T-helper 22 cell (primary cell): ENCODE results near the gene SPON2.

Experiments
- DNase-seq: peaks from one replicate; pipeline ENCODE4 v3.0.0-alpha.2; 2020; ENCODE audit warnings: low read depth

Gene SPON2

DNA sequence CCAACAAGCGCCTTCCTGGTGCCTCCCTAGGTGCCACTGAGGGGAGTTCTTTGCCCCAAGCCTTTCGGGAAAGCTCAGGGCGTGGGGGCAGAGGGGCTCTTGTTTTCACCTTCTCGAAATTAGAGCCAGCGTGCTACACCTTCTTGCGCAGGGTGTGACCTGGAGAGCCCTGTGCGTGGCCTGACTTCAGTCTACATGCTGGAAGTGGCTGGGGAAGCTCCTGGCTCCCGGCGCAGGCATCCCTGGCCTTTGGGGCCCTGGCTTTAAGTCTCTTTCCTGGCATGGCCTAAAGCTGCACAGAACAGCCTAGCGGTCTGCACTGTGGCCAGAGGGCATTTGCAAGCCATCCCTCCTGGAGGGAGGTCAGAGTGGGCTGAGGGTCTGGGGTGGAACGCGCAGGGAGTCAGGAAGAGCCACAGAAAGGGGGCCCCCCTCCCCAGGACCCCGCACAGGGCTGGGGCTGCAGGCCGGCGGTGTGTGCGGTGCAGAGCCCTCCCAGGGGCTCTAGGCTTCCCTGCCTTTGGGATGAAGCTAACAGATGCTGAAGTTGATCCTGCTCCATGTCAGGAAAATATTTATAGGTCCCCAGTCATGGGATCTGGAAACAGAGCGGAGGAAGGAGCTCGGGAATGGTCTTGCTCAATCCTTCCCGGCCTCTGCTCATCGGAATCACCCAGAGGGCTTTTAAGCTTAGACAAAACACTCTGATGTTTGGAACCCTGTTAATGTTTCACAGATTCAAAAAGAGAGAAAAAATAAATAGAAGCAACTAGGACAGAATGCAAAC is 781 bp upstream of the SPON2 start:
- DNase-seq: no peak

DNA sequence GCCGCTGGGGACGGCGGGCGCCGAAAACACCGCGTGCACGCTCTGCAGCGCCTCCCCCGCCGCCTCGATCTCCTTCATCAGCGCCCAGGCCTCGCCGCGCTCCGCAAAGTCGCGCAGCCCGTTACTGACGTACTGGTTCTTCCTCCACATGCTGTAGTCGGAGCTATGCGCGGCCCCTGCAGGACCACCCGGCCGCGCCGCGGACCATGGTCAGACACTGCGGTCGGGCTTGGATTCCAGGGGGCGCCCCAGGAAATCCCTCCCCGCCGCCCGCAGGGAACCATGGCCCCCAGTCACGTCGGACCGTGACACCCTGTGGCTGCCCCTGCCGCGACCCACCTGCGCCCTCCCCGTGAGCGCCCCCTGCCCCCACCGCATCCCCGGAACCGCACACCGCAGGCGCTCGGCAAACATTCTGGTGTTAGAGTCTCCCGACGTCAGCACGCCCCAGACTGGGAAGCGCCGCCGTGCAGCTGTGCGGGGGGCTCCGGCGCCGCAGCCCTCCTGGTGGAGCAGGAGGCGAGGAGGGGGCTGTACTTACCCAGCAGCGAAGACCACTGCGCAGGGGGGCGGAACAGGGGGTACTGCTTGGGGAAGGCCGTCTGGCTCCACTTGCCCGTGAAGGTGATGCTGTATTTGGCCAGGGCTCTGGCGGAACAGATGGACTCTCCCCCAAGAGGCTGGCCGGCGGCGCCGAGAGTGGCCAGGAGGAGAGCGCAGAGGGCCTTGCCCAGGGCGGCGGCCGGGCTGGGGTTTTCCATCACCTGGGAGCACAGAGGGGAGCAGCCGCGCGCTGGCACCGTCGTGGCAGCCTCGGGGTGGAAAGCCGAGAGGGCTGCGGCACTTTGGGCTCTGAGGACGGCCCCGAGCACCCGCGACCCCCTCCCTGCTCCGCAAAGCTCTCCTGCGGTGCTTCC is 814 bp downstream of the SPON2 start:
- DNase-seq: peak; percentile 27

GRCh38 chr4:1170976-1171310 is 1.4 kb downstream of the SPON2 start:
- DNase-seq: no peak

- DNase-seq: no peak
Observed at GRCh38 chr4:1170156-1170975, 2.0 kb downstream of the SPON2 start.

DNA sequence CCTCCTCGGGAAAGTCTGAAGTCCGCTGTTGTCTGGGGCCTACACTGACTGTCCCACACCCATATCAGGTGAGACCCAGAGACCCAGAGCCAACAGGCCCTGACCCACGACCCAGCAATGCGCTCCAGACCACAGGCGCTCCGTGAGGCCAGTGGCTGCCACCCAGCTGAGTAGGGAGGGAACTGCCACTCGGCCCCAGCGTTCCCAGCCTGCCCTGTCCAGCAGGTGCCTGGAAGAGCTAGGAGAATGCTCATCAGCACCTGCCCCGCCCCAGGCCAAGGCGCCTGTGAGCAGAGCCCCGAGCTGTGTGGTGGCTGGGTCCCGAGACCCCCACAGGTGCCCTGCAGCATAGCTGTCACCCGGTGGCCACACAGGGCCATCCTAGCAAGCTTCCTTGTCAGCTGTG is 2.7 kb downstream of the SPON2 start:
- no peak for DNase-seq

GRCh38 chr4:1169171-1169671 is 3.2 kb downstream of the SPON2 start:
- DNase-seq: no peak

DNA sequence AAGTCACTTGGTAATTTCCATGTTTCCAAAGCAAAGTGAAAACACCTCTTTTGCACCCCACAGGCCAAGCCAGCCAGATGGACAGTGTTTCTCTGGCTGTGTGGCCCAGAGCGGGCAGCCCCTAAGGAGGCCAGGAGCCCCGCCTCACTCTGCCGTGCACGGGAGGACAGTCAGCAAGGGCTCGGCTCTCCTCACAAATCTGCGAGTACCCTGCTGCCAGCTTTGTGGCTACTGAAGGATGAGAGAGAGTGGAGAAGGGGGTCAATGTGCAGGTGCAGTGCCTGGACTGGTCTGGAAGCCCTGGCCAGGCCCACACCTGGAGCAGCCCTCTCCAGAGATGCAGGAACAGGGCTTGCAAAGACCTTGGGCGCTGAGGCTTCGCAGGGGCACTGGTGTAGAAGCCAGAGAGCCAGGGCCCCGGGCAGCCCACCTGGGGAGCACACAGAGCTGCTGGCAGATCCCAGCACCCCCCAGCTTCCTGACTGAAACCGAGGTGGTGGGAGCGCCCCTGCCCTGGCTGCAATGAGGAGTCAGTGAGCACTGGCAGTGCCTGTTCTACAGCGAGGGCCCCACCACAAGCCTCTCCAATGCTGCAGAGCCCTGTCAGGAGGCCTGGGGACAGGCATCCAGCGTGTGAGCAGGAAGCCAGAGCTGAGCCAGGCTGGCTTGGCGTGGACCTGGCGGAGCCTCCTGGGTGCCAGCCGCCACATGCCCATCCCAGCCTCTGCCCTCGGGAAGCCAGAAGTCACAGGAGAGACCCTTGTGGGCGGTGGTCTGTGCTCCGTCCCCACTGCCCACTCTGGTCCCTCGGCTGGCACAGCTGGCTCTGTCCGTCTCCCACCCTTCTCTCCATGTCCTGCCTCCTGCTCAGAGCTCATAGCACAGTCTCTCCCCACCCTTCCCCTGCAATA is 3.9 kb downstream of the SPON2 start:
- DNase-seq: no peak

DNA sequence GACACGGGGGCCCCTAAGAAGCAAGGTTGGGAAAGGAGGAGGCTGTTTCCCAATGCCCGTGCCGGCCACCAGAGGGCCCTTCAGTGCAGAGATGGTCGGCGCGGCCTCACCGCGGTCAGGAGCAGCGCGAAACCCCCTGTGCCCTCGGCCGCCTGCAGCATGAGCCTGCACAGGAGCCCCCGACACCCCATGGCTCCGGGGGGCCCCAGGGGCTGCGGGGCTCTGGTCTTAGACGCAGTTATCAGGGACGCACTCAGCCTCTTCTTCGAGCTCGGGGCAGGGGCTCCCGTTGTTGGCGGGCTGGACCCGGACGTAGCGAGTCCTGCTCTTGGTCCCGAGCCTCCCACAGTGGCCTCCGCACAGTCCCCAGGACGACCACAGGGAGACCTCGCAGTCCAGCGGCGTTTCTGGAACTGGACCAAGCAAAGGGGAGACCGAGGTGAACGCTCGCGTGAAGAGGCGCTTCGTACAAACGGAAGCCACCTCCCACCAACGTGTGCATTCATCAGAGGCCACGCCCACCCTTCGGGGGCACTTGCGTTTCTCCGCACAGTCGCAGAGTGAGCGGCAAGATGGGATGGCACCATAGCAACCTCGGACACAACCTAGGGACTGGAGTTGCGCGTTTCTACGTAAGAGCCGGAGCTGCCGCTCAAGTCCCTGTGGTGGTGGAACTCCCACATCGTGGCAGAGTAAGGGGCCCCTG is 5.0 kb downstream of the SPON2 start:
- peak; percentile 74 for DNase-seq

GRCh38 chr4:1166509-1167243 is 5.7 kb downstream of the SPON2 start:
- no peak for DNase-seq

DNA sequence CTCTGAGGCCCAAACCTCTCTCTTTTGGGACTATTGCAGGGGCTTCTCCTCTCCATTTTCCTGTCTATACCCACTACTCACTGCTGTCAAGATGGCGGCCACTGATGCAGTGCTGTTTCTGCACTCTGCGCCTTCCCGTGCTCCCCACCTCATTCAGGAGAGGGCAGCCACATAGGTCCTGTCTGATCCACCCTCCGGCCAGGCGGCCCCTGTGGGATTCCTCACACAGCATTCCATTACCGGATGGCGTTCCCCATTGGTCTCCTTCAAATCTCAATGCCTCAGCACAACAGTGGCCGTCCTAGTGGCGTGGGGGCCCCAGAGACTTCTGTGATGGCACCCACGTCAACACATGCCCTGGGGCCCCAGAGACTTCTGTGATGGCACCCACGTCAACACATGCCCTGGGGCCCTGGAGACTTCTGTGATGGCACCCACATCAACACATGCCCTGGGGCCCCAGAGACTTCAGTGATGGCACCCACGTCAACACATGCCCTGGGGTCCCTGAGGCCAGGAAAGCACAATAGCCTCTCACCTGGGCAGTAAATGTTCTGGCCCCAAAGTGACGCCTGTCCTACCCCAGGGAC is 7.3 kb downstream of the SPON2 start:
- DNase-seq: no peak

- no peak for DNase-seq
Observed at GRCh38 chr4:1164444-1164843, 7.9 kb downstream of the SPON2 start.

DNA sequence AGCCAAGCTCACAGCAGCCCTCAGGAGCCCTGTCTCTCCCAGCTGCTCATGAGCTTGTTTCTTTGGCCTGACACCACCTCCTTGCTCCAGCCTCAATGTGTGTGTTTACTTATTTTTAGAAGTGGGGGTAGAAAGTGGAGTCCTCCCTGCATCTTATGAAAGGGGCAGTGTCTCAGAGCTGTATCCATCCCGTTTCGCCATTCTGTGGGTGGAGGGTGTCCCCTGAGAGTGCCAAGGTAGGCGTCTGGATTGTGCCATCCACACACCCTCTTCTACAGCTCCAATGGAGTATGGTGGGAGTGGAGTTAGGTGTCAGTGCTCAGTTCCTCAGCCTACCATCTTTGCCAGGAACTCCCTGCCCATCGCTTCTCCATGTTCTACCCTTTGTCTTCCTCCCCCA is 8.3 kb downstream of the SPON2 start:
- DNase-seq: no peak

DNA sequence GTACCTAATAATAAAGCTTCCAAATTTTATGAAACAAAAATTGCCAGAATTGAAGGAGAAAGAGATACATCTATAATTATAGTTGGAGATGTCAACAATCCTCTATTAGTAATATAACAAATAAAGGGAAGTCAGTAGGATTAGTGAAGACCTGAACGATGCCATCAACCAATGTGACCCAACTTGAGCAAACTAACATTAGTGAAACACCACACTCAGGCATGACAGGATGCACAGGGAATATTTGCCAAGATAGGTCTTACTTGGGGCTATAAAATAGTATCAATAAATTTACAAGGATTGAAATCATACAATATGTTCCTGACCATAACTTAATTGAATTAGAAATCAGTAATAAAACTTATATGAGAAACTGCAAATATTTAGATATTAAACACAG is 12.0 kb downstream of the SPON2 start:
- no peak for DNase-seq

DNA sequence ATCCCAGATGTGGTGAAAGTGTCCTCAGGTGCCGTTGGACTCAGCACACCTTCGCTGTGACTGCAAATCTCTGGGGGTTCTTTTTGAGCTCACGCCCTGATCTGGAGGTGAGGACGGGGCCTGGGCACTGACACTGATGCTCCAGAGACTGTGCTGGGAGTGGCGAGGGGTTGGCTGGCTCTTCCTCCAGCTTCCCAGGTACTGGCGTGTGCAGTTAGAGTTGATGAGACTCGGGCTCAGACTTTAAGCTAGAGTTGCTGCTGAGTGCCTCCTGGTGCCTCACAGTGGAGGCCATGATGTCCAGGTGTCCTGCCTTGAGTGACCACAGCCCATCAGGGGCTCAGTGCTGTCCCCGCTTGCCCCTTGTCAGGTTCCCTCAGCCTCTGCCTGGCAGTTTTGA is 16.3 kb downstream of the SPON2 start:
- no peak for DNase-seq

DNA sequence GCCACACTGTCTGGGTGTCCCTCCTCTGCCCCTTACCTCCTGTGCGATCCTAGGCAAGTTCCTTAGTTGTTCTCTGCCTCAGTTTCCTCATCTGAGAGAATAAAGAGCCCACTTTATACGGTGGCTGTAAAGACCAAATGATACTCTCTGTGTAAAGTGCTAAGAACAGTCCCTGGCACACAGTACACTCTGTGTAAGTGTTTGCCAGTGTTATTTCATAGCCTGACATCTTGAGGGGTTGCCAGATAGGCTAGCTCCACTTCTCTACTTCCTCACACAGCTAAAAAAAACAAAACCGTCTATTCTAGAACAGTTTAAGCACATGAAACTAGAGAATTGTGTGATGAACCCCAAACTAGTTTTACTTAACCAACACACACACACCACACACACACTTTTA is 17.1 kb downstream of the SPON2 start:
- no peak for DNase-seq

DNA sequence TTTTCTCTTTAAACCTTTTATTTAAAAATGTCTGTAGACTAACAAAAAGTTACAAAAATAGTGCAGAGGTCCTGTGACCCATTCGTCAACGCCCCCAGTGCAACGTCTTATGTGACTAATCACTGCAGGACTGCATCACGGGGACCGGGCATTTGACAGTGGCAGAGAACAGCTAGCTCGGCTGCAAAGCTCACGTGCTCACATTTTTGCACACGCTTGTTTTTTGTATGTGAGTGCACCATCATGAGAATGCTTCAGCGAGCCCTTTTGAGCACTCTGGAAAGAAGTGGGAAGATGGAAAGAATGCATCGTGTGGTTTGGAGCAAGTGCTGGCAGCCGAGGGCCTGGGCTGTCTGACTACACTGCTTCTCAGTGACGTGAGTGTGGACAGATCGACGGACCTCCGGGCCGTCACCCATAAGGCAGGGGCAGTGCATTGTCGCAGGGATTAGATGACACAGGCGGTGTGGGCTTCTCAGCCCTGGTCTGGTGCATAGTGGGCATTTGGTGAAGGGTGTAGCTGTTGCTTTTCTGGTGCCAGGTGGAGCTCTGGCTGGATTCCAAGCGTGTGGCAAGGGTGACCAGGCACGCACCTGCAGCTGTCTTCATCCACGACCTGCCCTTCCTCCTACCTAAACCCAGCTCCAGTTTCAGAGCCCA is 17.7 kb downstream of the SPON2 start:
- DNase-seq: no peak

GRCh38 chr4:1154126-1154522 is 18.3 kb downstream of the SPON2 start:
- DNase-seq: no peak

DNA sequence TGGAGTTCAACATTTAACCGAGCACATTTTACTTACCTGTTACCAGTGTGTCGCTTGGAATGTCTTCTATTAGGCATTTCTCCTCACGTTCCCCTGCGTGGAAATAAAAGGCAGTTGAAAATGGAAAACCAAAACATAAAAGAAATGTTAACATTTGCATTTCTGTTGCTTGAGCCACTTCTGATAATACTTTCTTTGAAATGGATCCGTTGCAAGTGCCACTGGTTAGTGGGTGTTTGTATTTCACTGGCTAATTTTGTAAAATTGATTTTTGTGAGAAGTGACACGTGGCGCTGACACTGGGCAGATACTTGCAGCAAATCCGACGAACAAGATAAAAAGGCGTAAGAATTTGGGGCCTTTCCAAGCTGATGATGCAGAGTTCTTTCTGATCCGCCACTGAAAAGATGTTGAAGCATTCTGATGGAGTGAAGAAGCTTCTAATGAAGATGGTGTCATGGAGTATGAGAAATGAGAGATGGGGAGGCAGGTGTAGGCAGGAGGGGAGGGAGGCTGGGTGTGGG is 18.8 kb downstream of the SPON2 start:
- DNase-seq: no peak

DNA sequence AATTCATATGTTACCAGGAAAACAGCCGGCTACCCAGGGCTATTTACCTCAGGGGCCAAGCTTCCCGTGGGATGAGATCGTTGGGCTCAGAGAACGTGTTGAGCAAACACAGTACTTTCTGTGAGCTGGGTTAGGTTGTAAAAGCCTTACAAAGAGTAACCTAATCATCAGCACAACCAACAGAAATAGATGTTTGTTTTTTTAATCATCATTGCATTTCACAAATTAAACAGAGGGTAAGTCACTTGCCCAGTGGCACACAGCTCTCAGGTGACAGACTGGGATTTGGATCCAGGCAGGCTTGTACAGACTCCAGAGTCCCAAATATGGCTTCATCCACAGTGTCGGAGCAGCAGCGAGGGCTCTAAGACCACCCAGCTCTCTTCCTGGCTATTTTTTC is 20.1 kb downstream of the SPON2 start:
- DNase-seq: no peak
